CD14-positive monocyte (primary cell): ENCODE data around the gene IKZF1. TPM values are rescaled to one million over a fixed set of nuclear protein-coding genes. Genes with fewer than 3 reads are reported as not detected.
"Not testable (repeated sequence)": the region's sequence is repeated elsewhere in the genome, so short reads cannot be mapped to it uniquely, and the experiment has no call there.

ENCODE experiments used
- DNase-seq, 3 donors: peaks; one replicate each; pipeline ENCODE4 v3.0.0-alpha.2; 2011 to 2022
- H2AFZ ChIP-seq: 2 replicates; pipeline ENCODE4 v1.6.0; 2012; ENCODE audit warnings: mild to moderate bottlenecking, low read depth, low read length, inconsistent platforms; ENCODE audit not compliant: insufficient read depth, poor library complexity, severe bottlenecking
- H3K27ac ChIP-seq, 2 donors: 1 replicate in 1 of 2; 2 replicates in 1 of 2; pipeline ENCODE4 v1.5.1; 2012 to 2013; ENCODE audit warnings: low read length in 2 of 2, control low read depth in 1 of 2, inconsistent platforms in 1 of 2, low read depth in 1 of 2, mild to moderate bottlenecking in 1 of 2
- H3K27me3 ChIP-seq, 2 donors: one replicate each; pipeline versions ENCODE4 v1.6.0 to v1.6.1; 2011 to 2013; ENCODE audit warnings: low read length in 2 of 2; ENCODE audit not compliant: control insufficient read depth in 2 of 2, insufficient read depth in 2 of 2
- H3K36me3 ChIP-seq, 2 donors: replicated peaks in 1 of 2; 1 replicate in 1 of 2; 2 replicates in 1 of 2; pipeline versions ENCODE4 v1.5.1 to v1.6.1; 2012 to 2013; ENCODE audit warnings: low read length in 2 of 2, control low read depth in 1 of 2, inconsistent platforms in 1 of 2, mild to moderate bottlenecking in 1 of 2; ENCODE audit not compliant: insufficient read depth in 2 of 2, control insufficient read depth in 1 of 2
- H3K4me1 ChIP-seq, 2 donors: 1 replicate in 1 of 2; 2 replicates in 1 of 2; pipeline versions ENCODE4 v1.5.1 to v1.6.1; 2012 to 2013; ENCODE audit warnings: low read length in 2 of 2, control low read depth in 1 of 2, inconsistent platforms in 1 of 2, mild to moderate bottlenecking in 1 of 2, moderate library complexity in 1 of 2; ENCODE audit not compliant: insufficient read depth in 2 of 2, control insufficient read depth in 1 of 2
- H3K4me2 ChIP-seq: replicated peaks from 2 replicates; pipeline ENCODE3; 2012; ENCODE audit warnings: low read length, moderate library complexity, mild to moderate bottlenecking; ENCODE audit not compliant: poor library complexity, severe bottlenecking; ENCODE audit errors: extremely low read depth
- H3K4me3 ChIP-seq, 3 experiments: fragments of 200-600 bp in 1 of 3; sonication (generic) in 1 of 3; replicated peaks in 1 of 3; 1 replicate in 2 of 3; 2 replicates in 1 of 3; pipeline ENCODE4 v1.5.1; 2011 to 2013; ENCODE audit warnings: low read length in 3 of 3, mild to moderate bottlenecking in 3 of 3, control low read depth in 2 of 3, low read depth in 2 of 3, inconsistent platforms in 1 of 3, moderate library complexity in 1 of 3
- H3K79me2 ChIP-seq: 2 replicates; pipeline ENCODE4 v1.6.0; 2012; ENCODE audit warnings: mild to moderate bottlenecking, control low read depth, inconsistent platforms, low read length, moderate library complexity; ENCODE audit not compliant: insufficient read depth
- H3K9ac ChIP-seq: 2 replicates; pipeline ENCODE4 v1.6.0; 2017; ENCODE audit warnings: low read length, mild to moderate bottlenecking; ENCODE audit not compliant: insufficient read depth, poor library complexity, severe bottlenecking
- H3K9me3 ChIP-seq, 2 donors: replicated peaks in 1 of 2; 1 replicate in 1 of 2; 2 replicates in 1 of 2; pipeline versions ENCODE4 v1.5.1 to v1.6.1; 2012 to 2013; ENCODE audit warnings: low read length in 2 of 2, control low read depth in 1 of 2; ENCODE audit not compliant: control insufficient read depth in 1 of 2, insufficient read depth in 1 of 2
- H4K20me1 ChIP-seq: 2 replicates; pipeline ENCODE4 v1.6.0; 2012; ENCODE audit warnings: mild to moderate bottlenecking, low read length, control low read depth, moderate library complexity; ENCODE audit not compliant: insufficient read depth
- H3K27ac Mint-ChIP-seq, 7 donors: one replicate each; pipeline ENCODE4 v1.8.0; 2020; ENCODE audit warnings: mild to moderate bottlenecking in 7 of 7, mixed read lengths in 7 of 7, moderate library complexity in 6 of 7, inconsistent platforms in 2 of 7
- H3K27me3 Mint-ChIP-seq, 3 donors: one replicate each; pipeline ENCODE4 v1.8.0; 2021 to 2022; ENCODE audit warnings: low read depth in 3 of 3, mild to moderate bottlenecking in 3 of 3, mixed read lengths in 3 of 3, moderate library complexity in 3 of 3, inconsistent platforms in 1 of 3
- H3K36me3 Mint-ChIP-seq, 2 donors: one replicate each; pipeline ENCODE4 v1.8.0; 2020; ENCODE audit warnings: mixed read lengths in 2 of 2, inconsistent platforms in 1 of 2, mild to moderate bottlenecking in 1 of 2
- H3K4me1 Mint-ChIP-seq: one replicate; pipeline ENCODE4 v1.8.0; 2020; ENCODE audit warnings: mild to moderate bottlenecking, mixed read lengths
- H3K4me3 Mint-ChIP-seq, 2 donors: one replicate each; pipeline ENCODE4 v1.8.0; 2020; ENCODE audit warnings: mild to moderate bottlenecking in 2 of 2, mixed read lengths in 2 of 2, moderate library complexity in 1 of 2
- H3K9me3 Mint-ChIP-seq, 7 donors: one replicate each; pipeline ENCODE4 v1.8.0; 2020 to 2022; ENCODE audit warnings: mixed read lengths in 7 of 7, mild to moderate bottlenecking in 6 of 7, moderate library complexity in 6 of 7, inconsistent platforms in 2 of 7
- WGBS: methylation state at CpG from one replicate; pipeline ENCODE4 v1.1.5; 2013; ENCODE audit warnings: missing lambda C conversion rate; ENCODE audit not compliant: insufficient coverage; 5-methylcytosine and 5-hydroxymethylcytosine counted together
- intact Hi-C, 2 donors: fragments of 100-400 bp; cut with micrococcal nuclease; formaldehyde crosslinking; loops; one replicate each; pipeline versions ENCODE4 v1.15.0 to v1.15.1; 2023
- polyA plus RNA-seq, 3 donors: library from polyadenylated mRNA; depleted of rRNA in 1 of 3; unstranded in 2 of 3; stranded (reverse) in 1 of 3; fragments of 300-500 nt in 2 of 3; fragments of >200 nt in 1 of 3; fragmentation: Illumina TruSeq in 2 of 3; gene quantifications; 1 replicate in 2 of 3; 2 replicates in 1 of 3; pipeline ENCODE4 v1.2.3, GENCODE V29; 2012 to 2021
- TF ChIP-seq, protein P1 (sequence below): fragments of 200-600 bp; IDR thresholded peaks from one replicate; pipeline ENCODE4 v1.8.0; 2022; ENCODE audit warnings: antibody characterized with exemption, mild to moderate bottlenecking

Gene IKZF1
- polyA plus RNA-seq, 3 donors, result 38.4 to 130 (median 80.2) TPM

DNA sequence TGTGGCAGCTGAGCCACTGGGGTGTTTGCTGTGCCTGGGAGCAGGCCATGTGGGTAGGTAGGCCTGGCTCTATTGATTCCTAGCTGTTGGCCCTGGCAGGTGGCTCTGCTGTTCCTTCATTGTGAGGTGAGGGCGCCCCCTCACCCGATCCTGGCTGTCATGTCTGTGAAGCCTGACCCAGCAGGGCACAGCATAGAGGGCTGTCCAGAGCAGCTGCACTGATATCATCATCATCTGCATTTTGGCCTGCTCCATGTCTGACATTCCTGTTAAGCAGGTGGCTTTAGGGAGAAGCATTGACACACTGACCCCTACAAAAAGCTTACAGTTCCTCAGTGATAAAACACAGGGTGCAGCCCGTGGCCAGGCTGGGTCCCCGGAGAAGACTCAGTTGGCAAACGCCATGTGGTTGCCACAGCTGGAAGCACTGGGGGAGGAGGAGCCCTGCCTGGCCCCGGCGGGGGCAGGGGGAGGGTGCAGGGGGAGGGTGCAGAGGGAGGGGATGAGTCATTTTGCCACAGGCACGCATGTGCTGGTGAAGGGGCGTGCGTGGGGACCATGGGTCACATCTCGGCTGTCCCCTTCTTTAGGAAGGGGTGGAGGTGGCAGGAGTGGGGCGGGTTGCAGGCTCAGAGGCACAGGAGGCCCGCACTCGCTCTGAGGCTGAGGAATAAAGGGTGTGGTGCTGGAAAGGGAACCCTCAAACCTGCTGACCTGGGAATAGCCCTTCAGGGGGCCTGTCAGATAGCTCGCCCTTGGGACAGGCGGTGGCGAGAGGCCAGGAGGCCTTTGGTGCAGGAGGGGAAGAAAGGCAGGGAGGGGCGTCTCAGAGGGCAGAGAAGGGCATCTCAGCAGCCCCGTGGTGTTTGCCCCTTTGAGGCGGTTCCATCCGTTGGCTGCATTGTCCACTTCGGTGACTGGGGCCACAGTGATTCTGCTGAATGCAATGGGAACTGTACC is 31.6 kb downstream of the IKZF1 start:
- Histone ChIP-seq H3K9ac (peak overlapping the region; percentile 9), H3K79me2 (peaks cover 100% of the 10 kb centered on the region), H2AFZ (no peak overlapping the region), H3K36me3 (peaks cover 24 to 66% of the 10 kb centered on the region in 2 donors), H3K4me1 (peaks cover 74 to 100% of the 10 kb centered on the region in 2 donors), H3K27ac (peak overlapping the region; percentile 55 to 80), H3K9me3 (no peaks in the 10 kb centered on the region), H4K20me1 (peaks cover 100% of the 10 kb centered on the region), H3K4me2 (peak overlapping the region; percentile 10), H3K4me3 (no peak overlapping the region), H3K27me3 (no peaks in the 10 kb centered on the region)
- Mint-ChIP-seq H3K4me3 (peak overlapping the region in 1 of 2 donors; percentile 63), H3K36me3 (peaks cover 32 to 43% of the 10 kb centered on the region in 2 donors), H3K9me3 (no peaks in the 10 kb centered on the region), H3K4me1 (peaks cover 48% of the 10 kb centered on the region), H3K27me3 (no peaks in the 10 kb centered on the region), H3K27ac (peak overlapping the region in 5 of 7 donors; percentile 78 to 91 (median 87))
- intact Hi-C loops, result no loop called here
- 43% methylated on average over 21 of the region's 22 CpGs for WGBS
- DNase-seq, result peak; percentile 41 to 79 (median 61)
- TF ChIP-seq, protein P1, sequence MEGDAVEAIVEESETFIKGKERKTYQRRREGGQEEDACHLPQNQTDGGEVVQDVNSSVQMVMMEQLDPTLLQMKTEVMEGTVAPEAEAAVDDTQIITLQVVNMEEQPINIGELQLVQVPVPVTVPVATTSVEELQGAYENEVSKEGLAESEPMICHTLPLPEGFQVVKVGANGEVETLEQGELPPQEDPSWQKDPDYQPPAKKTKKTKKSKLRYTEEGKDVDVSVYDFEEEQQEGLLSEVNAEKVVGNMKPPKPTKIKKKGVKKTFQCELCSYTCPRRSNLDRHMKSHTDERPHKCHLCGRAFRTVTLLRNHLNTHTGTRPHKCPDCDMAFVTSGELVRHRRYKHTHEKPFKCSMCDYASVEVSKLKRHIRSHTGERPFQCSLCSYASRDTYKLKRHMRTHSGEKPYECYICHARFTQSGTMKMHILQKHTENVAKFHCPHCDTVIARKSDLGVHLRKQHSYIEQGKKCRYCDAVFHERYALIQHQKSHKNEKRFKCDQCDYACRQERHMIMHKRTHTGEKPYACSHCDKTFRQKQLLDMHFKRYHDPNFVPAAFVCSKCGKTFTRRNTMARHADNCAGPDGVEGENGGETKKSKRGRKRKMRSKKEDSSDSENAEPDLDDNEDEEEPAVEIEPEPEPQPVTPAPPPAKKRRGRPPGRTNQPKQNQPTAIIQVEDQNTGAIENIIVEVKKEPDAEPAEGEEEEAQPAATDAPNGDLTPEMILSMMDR, result no peak

DNA sequence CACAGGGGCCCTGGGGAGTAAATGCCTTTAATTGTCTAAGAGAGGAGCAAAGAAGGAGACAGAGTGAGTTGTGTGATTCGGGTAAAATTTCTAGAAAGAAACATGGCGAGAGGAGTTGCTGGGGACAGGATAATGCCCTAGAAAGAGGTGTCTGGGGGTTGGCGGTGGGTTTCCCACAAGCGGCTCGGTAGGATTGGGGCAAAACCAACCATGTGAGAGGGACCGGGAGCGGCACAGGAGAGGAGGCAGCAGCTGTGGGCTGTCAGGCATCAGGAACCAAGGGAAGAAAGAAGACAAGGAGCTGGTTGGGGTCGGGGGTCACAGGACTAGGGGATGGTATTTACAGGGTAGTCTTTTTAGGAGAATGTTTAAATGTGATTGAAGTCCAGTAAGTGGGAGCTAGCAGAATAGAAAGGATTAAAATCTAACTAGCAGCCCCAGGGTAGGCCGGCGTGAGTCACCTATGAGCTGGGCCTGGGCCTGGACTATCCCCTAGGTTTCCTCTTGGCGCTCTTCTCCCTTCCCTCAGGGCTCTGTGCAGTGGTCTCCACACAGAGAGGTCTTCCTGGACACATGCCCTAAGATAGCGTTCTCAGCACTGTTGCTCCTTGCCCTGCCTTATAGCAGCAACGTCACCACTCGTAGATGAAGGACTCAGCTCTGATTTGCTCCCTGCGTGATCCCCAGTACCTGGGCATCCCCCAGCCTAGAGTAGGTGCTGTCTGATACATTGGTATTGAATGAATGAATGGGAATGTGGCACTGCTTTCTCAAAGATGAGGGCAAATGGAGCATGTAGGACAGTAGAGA is 32.6 kb downstream of the IKZF1 start:
- intact Hi-C loops, result no loop called here

DNA sequence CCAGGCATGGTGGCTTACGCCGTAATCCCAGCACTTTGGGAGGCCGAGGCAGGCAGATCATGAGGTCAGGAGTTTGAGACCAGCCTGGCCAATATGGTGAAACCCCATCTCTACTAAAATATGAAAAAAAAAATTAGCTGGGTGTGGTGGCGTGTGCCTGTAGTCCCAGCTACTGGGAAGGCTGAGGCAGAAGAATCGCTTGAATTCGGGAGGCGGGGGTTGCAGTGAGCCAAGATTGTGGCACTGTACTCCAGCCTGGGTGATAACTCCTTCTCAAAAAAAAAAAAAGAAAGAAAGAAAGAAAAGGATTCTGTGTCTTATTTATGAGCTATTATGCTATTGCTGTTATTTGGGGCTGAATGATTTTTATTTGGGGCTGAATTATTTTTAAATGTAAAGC is 35.0 kb downstream of the IKZF1 start:
- H3K4me1 Mint-ChIP-seq, result peaks cover 80% of the 10 kb centered on the region
- H3K79me2 ChIP-seq, result peaks cover 100% of the 10 kb centered on the region

More for the DNA sequence above, 32.6 kb downstream of the IKZF1 start:
- H3K4me2 ChIP-seq, result no peak overlapping the region
- no peaks in the 10 kb centered on the region for H3K27me3 Mint-ChIP-seq
- 90% methylated on average over 12 of the region's 15 CpGs for WGBS
- H3K9me3 ChIP-seq, result no peaks in the 10 kb centered on the region
- H4K20me1 ChIP-seq, result peaks cover 100% of the 10 kb centered on the region
- TF ChIP-seq, protein P1, result no peak
- H3K79me2 ChIP-seq, result peaks cover 100% of the 10 kb centered on the region
- peaks cover 17 to 60% of the 10 kb centered on the region in 2 donors for H3K36me3 ChIP-seq
- no peaks in the 10 kb centered on the region for H3K27me3 ChIP-seq
- peak overlapping the region in 5 of 7 donors; percentile 78 to 91 (median 84) for H3K27ac Mint-ChIP-seq
- peaks cover 57% of the 10 kb centered on the region for H3K4me1 Mint-ChIP-seq
- peaks cover 27 to 40% of the 10 kb centered on the region in 2 donors for H3K36me3 Mint-ChIP-seq
- no peaks in the 10 kb centered on the region for H3K9me3 Mint-ChIP-seq
- no peak overlapping the region for H3K4me3 ChIP-seq
- peak overlapping the region; percentile 55 to 80 for H3K27ac ChIP-seq
- H3K9ac ChIP-seq, result no peak overlapping the region
- H2AFZ ChIP-seq, result no peak overlapping the region
- H3K4me1 ChIP-seq, result peaks cover 67 to 97% of the 10 kb centered on the region in 2 donors
- H3K4me3 Mint-ChIP-seq, result no peak overlapping the region
- DNase-seq, result peak in 1 of 3 donors; percentile 38

More for the DNA sequence above, 35.0 kb downstream of the IKZF1 start:
- H3K27me3 Mint-ChIP-seq, DNase-seq, intact Hi-C loops, H3K27me3 ChIP-seq, H2AFZ ChIP-seq, H3K4me2 ChIP-seq, H3K9me3 Mint-ChIP-seq, H3K4me3 ChIP-seq, H3K9ac ChIP-seq, H3K9me3 ChIP-seq: not testable (repeated sequence)
- Mint-ChIP-seq H3K36me3 (peaks cover 35 to 52% of the 10 kb centered on the region in 2 donors), H3K27ac (peak overlapping the region in 6 of 7 donors; percentile 62 to 89 (median 79)), H3K4me3 (peak overlapping the region; percentile 27 to 54)
- no CpG with 5 or more reads among the region's 7 CpGs for WGBS
- H4K20me1 ChIP-seq, result peaks cover 100% of the 10 kb centered on the region
- H3K27ac ChIP-seq, result peak overlapping the region; percentile 9 to 80
- peaks cover 11 to 52% of the 10 kb centered on the region in 2 donors for H3K36me3 ChIP-seq
- H3K4me1 ChIP-seq, result peaks cover 61 to 82% of the 10 kb centered on the region in 2 donors
